Nephron progenitor cell (in vitro differentiated cells): ENCODE measurements around the gene THSD7A.

Source experiments
- DNase-seq: peaks from one replicate; pipeline ENCODE4 v3.0.0; 2021
- H3K27ac Mint-ChIP-seq: 2 replicates; pipeline ENCODE4 v1.8.0; 2021; ENCODE audit warnings: mild to moderate bottlenecking, moderate library complexity, mixed read lengths
- H3K27me3 Mint-ChIP-seq: 2 replicates; pipeline ENCODE4 v1.8.0; 2021; ENCODE audit warnings: mild to moderate bottlenecking, low read depth, mixed read lengths; ENCODE audit not compliant: poor library complexity
- H3K36me3 Mint-ChIP-seq: 2 replicates; pipeline ENCODE4 v1.8.0; 2021; ENCODE audit warnings: low read depth, mixed read lengths
- H3K4me1 Mint-ChIP-seq: 2 replicates; pipeline ENCODE4 v1.8.0; 2021; ENCODE audit warnings: mixed read lengths
- H3K4me3 Mint-ChIP-seq: 2 replicates; pipeline ENCODE4 v1.8.0; 2021; ENCODE audit warnings: mild to moderate bottlenecking, moderate library complexity, mixed read lengths
- H3K9me3 Mint-ChIP-seq: 2 replicates; pipeline ENCODE4 v1.8.0; 2021; ENCODE audit warnings: mild to moderate bottlenecking, moderate library complexity, mixed read lengths
- TF ChIP-seq, protein P1 (sequence below): fragments of 200-600 bp; sonication (generic); IDR thresholded peaks from 2 replicates; pipeline ENCODE4 v1.5.0; 2021; ENCODE audit warnings: antibody characterized with exemption

THSD7A gene

DNA sequence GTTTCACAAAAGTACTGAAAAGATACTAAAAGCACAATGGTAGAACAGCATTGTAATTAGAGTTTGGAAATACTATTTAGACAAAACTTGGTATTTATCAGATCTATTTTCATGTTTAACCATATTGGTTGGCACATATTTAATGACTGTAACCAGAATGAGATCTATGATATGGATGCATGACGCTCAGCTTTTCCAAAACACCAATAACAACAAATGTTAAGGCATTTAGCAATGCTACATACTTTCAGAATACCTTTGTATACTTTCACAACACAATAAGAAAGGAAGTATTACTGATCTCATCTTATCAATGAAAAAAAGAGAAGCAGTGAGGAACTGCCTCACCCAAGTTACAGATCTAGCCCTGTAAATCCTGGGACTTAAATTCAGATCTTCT lies 74.8 kb downstream of the THSD7A start:
- DNase-seq = no peak
- TF ChIP-seq, protein P1, sequence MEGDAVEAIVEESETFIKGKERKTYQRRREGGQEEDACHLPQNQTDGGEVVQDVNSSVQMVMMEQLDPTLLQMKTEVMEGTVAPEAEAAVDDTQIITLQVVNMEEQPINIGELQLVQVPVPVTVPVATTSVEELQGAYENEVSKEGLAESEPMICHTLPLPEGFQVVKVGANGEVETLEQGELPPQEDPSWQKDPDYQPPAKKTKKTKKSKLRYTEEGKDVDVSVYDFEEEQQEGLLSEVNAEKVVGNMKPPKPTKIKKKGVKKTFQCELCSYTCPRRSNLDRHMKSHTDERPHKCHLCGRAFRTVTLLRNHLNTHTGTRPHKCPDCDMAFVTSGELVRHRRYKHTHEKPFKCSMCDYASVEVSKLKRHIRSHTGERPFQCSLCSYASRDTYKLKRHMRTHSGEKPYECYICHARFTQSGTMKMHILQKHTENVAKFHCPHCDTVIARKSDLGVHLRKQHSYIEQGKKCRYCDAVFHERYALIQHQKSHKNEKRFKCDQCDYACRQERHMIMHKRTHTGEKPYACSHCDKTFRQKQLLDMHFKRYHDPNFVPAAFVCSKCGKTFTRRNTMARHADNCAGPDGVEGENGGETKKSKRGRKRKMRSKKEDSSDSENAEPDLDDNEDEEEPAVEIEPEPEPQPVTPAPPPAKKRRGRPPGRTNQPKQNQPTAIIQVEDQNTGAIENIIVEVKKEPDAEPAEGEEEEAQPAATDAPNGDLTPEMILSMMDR = no peak
- no peak overlapping the region for H3K4me3 Mint-ChIP-seq
- no peaks in the 10 kb centered on the region for H3K4me1 Mint-ChIP-seq
- H3K9me3 Mint-ChIP-seq = no peaks in the 10 kb centered on the region
- H3K27me3 Mint-ChIP-seq = no peaks in the 10 kb centered on the region
- no peaks in the 10 kb centered on the region for H3K36me3 Mint-ChIP-seq
- no peak overlapping the region for H3K27ac Mint-ChIP-seq

DNA sequence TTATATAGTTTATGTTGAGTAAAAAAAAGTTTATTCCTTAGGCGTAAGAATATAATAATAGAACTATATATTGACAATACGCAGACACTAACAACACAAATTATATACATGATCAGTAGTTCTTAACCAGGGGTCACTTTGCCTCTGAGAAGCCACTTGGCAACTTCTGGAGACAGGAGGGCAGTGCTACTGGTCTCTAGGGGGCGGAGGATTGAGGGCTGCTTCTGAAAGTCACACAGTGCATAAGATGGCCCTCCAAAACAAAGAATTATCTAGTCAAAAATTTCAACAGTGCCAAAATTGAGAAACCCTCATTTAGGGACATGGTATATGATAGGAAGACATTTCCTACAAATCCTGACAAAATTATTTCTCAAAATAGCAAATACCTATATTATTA lies 77.1 kb downstream of the THSD7A start:
- no peaks in the 10 kb centered on the region for H3K36me3 Mint-ChIP-seq
- H3K9me3 Mint-ChIP-seq = no peaks in the 10 kb centered on the region
- no peaks in the 10 kb centered on the region for H3K27me3 Mint-ChIP-seq
- H3K4me3 Mint-ChIP-seq = no peak overlapping the region
- no peaks in the 10 kb centered on the region for H3K4me1 Mint-ChIP-seq
- H3K27ac Mint-ChIP-seq = no peak overlapping the region
- no peak for DNase-seq
- TF ChIP-seq, protein P1 = no peak

DNA sequence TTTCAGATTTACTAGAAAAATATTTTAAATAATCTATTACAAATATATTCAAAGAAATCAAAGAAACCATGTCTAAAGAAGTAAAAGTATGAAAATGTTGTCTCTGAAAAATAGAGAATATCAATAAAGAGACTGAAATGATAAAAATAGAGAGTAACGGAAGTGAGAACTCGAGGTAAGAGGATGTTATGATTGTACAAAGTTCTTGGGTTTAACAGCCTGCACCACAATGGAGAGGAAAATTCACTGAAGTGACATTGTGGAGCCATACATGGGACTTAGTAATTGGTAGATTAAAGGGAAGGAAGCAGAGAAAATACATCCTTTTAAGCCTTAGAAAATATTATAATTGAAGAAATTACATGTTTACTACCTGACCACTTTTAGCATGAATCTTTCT lies 77.9 kb downstream of the THSD7A start:
- no peak overlapping the region for H3K27ac Mint-ChIP-seq
- TF ChIP-seq, protein P1 = no peak
- no peak overlapping the region for H3K4me3 Mint-ChIP-seq
- H3K9me3 Mint-ChIP-seq = no peaks in the 10 kb centered on the region
- H3K27me3 Mint-ChIP-seq = no peaks in the 10 kb centered on the region
- no peaks in the 10 kb centered on the region for H3K4me1 Mint-ChIP-seq
- no peaks in the 10 kb centered on the region for H3K36me3 Mint-ChIP-seq
- no peak for DNase-seq

- Mint-ChIP-seq H3K27me3 (no peaks in the 10 kb centered on the region), H3K4me3 (no peak overlapping the region), H3K27ac (peak overlapping the region; percentile 13), H3K4me1 (no peaks in the 10 kb centered on the region), H3K36me3 (no peaks in the 10 kb centered on the region), H3K9me3 (no peaks in the 10 kb centered on the region)
- DNase-seq = no peak
- TF ChIP-seq, protein P1 = no peak
Observed at GRCh38 chr7:11753433-11753832, 78.6 kb downstream of the THSD7A start.

GRCh38 chr7:11751807-11752389 lies 80.1 kb downstream of the THSD7A start:
- Mint-ChIP-seq H3K27ac (no peak overlapping the region), H3K9me3 (no peaks in the 10 kb centered on the region), H3K36me3 (no peaks in the 10 kb centered on the region), H3K4me1 (no peaks in the 10 kb centered on the region), H3K27me3 (no peaks in the 10 kb centered on the region), H3K4me3 (no peak overlapping the region)
- no peak for DNase-seq
- TF ChIP-seq, protein P1 = no peak

DNA sequence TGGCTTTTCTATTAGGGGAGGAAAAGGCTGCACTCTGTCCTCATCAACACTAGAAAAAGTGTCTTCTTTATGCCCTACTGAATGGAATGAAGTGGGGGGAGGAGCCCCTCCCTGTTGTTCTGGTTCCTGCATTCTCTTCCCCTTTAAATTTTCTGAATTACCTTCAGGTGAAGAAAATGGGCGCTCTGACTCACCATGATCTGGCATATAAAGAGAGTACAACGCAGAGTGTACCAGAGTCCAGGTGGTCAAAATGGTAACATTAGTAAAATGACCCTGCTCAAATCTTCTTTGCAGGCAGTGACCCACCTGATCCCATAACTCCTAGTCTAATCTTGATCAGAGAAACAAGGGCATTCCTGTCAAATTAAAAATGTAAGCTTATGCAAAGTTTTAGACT lies 80.7 kb downstream of the THSD7A start:
- TF ChIP-seq, protein P1 = no peak
- Mint-ChIP-seq H3K9me3 (no peaks in the 10 kb centered on the region), H3K27ac (no peak overlapping the region), H3K4me1 (no peaks in the 10 kb centered on the region), H3K4me3 (no peak overlapping the region), H3K36me3 (no peaks in the 10 kb centered on the region), H3K27me3 (no peaks in the 10 kb centered on the region)
- DNase-seq = no peak
